GM12874 (cell line): ENCODE results near the gene MMP10.

Experiments used
- CTCF ChIP-seq: IDR thresholded peaks from 2 replicates; pipeline ENCODE4 v1.5.1; 2011; ENCODE audit warnings: low read depth, mild to moderate bottlenecking, control low read depth, low read length, moderate library complexity; ENCODE audit not compliant: insufficient read depth

The MMP10 gene

DNA sequence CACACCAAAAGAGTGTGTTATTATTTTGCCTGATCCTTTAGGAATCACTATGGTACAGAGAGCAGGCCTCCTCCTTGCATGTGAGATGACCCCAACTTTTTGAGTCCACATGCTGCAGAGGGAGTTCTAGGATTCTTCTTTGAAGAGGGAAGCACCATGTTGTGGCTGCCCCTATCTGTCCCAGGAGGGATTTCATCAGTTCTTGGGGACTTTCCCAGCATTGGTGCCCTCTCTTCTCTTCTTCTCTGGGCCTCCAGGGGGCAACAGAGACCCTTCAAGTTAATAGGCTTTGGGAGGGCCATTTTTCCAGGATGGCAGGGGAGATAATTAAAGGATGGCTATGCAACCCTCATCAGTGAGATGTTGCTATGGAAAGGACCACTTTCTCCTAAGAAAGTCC is 14.0 kb upstream of the MMP10 start:
- peak; percentile 59 for TF ChIP-seq CTCF

GRCh38 chr11:102793677-102794290 is 13.4 kb upstream of the MMP10 start:
- TF ChIP-seq CTCF = no peak

- no peak for TF ChIP-seq CTCF
These were observed 12.2 kb upstream of the MMP10 start for GRCh38 chr11:102792604-102793003.

- TF ChIP-seq CTCF = no peak
These were observed 11.0 kb upstream of the MMP10 start for GRCh38 chr11:102791271-102792036.

DNA sequence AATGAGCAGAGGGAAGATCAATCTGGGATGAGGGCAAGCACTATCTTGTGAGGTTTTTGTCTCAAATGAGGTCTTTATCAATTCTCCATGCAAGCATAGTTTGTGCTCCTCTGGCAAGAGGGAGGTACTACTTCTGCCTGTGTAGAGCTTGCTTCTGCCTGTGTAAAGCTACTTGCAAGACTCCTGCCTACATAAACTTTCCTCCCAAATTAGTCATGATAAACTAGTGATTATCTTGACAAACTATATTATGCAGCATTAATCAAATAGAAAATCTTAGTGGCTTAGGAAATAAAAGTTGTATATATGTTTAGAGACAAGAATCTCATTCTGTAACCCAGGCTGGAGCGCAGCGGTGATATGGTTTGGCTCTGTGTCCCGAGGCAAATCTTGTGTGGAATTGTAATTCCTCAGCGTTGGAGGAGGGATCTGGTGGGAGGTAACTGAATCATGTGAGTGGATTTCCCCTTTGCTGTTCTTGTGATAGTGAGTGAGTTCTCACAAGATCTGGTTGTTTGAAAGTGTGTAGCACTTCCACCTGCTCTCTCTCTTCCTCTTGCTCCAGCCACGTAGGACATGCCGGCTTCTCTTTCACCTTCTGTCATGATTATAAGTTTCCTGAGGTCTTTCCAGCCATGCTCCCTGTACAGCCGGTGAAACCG is 8.0 kb upstream of the MMP10 start:
- no peak for TF ChIP-seq CTCF

- no peak for TF ChIP-seq CTCF
These were observed 4.0 kb upstream of the MMP10 start for GRCh38 chr11:102784380-102784779.

DNA sequence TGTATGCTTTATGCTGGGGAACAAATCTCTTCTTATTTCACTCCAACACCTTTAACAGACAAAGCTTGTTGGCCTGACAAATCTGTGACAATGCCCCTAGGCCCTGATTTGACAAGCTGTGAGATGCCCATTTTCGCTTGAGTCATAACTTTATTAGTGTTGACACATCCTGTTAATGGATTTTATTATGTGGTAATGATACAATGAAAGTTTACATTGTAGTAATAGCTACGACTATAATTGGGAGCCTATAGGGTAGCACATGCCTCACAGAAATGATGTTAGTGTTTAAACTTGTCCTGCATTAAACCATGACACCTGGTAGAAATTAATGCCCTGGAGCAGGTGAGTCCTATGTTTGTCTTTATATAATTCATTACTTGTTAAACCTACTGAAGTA is 3.3 kb upstream of the MMP10 start:
- no peak for TF ChIP-seq CTCF
